GM19324 (cell line): ENCODE data around the gene FNDC7.
"Not testable (repeated sequence)": the region's sequence is repeated elsewhere in the genome, so short reads cannot be mapped to it uniquely, and the experiment has no call there.

Experiments used
- ATAC-seq: cut with Tn5 transposase; IDR thresholded peaks from one replicate; pipeline ENCODE4 v1.9.1; 2021; ENCODE audit warnings: mild to moderate bottlenecking, moderate library complexity; ENCODE audit not compliant: unreplicated experiment, low FRiP score

The FNDC7 gene

DNA sequence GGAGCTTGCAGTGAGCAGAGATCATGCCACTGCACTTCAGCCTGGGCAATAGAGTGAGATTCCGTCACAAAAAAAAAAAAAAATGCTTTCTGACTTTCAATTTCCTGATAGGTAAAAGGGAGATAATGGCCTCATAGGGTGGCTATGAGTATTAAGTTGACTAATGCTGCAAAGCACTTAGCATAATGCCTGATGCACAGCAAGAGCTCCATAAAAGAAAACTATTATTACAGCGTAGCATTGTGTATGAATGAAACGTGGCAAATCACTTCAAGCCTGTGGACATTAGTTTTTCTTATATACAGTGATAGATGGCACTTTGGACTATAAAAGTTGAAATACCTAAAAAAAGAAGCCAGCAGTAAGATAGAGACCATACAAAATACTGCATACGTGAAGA is 16.8 kb downstream of the FNDC7 start:
- no peak for ATAC-seq

DNA sequence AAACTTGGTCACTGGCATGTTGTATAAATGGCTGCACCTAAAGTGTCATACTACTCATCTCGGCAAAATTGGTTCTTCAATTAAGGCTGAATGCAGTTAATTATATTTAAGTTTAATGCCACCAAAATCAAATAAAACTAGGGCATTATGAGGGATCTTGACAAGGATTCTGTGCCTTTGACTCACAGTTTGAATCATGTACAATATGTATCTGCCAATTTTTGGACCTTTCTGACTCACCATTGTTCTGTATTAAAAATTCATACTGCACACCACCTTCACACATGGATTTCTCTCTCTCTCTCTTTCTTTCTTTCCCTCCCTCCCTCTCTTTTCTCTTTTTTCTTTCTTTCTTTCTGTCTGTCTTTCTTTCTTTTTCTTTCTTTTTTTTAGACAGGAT is 19.7 kb downstream of the FNDC7 start:
- no peak for ATAC-seq

DNA sequence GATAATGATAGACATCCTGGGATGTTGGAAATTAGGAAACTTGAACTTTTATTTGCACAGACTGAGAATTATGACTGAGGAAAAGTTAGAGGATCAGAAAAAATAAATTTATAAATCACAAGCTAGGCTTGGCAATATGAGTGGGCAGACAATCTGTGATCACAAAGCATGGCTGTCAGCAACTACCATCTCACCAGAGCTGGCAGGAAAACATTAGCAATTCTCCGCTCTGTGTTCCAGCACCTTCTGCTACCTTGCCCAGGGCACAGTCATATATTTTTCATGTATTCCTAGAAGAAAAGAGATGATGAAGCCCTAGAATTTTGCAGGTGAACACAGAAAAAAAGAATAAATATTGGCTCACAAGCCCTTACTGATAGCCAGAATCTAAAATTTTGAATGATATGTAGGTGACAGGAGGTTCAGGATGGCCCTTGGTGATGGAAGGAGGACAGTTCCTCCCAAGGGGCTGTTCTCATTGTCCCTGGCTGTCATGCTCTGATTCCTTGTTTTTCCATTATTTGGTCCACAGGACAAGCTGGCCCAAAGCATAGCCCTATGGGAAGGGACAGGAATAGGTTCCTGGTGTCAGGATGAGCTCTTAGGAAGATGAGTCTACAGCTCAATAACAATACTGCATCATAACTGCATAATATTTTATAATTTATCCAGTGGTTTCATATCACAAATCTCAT is 21.6 kb downstream of the FNDC7 start:
- no peak for ATAC-seq

DNA sequence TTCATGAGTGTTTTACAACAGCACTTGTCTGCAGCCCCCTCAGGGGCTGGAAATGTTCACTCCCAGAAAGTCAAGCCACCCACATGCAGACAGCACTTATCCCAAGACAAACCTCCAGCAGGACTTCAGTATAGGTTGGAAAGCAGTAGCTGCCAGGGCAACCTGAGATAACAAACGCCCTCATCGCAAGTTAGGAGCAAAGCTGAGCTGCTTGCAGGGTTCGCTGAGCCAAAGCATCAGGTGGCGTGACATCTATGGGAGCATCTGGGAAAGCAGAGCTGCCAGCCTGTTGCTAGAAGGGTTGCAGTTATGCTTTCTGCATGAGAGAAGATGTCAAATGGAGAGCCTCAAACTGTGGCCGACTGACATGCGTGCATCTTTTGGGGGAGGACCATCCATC is 29.5 kb downstream of the FNDC7 start:
- ATAC-seq, result no peak

DNA sequence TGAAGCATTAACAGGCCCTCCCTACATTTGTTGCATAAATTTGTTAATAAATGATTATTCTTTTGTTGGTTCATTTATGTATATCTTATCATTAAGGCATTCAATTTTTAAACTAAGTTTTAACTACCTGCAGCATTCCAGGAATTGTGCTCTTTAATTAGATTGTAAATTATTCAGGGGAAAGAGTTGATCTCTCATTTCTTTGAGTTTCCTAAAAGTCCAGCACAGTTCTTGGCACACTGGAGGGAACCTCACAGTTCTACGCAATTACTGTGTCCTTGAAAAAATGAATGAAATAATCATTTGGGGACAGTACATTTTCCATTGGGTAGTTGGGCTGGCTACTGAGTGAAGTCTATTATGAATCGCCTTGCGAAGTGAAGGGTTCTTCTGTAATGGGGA is 33.3 kb downstream of the FNDC7 start:
- ATAC-seq, result no peak

DNA sequence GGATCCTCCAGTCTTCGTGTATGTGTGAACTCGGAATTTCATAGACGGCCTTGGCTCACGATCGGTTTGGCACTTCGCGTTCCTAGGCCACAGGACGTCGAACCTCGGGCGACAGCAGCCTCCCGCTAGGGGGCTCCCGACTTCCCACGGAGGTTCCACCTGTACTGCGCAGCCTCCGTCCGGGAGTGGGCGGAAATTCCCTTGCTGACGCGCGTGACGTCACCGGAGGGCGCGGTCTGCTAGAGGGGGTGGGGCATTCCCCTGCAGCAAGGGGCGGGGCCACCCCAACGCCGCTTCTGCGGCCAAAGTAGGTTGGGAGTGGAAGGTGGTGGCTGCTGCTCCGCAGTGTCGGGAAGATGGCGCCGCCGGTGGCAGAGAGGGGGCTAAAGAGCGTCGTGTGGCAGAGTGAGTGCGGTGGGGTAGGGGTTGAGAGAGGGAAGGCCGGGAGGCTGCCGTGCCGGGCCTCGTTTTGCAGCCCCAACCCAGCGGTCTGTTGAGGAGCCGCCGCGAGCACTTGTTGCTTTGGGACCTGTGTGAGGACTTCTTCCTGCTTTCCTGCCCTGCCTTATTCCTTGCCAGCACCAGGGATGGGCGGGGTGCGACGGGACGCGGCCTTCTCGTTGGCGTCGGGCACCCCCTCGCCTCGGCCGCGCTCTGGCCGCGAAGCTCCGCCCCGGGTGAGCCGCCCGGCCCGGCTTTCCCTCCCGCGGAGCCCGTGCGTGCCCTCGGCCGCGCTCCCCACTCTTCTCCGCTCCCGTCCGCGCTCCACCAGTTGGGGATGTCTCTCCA is 33.9 kb downstream of the FNDC7 start, which contains the start of gene STXBP3:
Gene STXBP3, plus strand, starts transcription at position 293 of the 789 bp plus-strand sequence. Its CDS starts 64 bp downstream, at position 357.
- peak; percentile 97 for ATAC-seq

DNA sequence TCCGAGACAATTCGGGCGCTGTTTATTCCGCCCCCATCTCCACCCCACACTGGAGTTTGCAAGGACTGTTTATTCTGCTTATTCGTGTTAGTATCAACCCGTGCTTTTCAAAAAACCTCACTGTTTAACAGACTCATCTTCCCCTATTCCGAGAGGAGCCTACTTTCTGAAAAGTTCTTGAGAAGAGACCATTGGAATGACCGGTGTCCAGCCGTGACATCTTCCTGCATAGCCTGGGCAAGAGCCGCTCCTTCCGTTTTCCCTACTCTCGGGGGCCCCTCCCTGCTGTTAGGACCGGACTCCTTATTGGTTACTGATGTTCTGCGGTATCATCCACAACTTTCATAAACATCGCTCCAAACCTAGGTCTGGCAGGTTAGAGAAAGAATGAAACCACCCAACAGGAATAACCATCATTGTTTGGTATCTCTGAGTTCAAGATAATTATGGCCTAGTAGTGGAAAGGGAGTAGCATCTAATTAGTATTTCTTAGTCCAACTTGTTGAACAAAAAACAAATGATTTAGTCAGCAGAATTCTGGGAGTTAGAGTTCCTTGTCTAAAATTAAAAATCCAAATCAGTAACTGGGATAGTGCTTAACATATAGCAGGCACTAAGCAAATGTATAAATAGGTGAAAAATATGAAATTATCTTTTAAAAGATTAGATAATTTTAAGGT is 34.6 kb downstream of the FNDC7 start:
- peak; percentile 8 for ATAC-seq

DNA sequence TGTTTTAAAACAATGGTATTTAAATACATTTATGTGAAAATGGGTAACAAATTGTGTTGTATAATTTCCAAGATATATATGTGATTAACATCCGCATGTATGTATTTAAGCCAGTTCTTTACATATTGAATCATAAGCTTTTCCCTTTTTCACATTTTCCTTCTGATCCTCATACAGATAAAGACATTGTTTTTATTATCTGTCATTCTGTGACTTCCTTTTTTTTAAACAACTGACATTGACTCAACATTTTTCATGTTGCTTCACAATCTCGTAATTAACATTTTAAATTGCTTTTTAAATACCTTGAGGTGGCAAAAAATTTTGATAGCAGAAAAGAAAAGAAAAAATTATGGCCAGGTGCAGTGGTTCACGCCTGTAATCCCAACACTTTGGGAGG is 35.2 kb downstream of the FNDC7 start:
- ATAC-seq, result no peak

DNA sequence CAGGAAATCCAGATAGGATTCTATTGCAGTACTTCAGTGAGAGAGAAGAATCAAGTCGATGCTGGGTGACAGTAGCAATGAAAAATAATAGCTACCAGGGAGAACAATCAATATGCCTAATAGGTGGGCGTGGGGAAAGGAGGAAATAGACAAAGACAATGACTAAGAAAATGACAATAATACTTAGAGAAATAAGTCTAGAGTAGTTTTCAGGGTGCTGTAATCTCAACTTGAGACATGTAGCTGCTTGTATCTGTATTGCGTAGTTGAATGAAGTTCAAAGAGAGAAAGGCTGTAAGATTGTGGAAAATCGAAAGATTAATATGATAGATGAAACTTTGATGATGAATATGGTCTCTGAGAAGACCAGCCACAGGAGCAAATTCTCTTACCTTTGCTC is 36.4 kb downstream of the FNDC7 start:
- no peak for ATAC-seq

DNA sequence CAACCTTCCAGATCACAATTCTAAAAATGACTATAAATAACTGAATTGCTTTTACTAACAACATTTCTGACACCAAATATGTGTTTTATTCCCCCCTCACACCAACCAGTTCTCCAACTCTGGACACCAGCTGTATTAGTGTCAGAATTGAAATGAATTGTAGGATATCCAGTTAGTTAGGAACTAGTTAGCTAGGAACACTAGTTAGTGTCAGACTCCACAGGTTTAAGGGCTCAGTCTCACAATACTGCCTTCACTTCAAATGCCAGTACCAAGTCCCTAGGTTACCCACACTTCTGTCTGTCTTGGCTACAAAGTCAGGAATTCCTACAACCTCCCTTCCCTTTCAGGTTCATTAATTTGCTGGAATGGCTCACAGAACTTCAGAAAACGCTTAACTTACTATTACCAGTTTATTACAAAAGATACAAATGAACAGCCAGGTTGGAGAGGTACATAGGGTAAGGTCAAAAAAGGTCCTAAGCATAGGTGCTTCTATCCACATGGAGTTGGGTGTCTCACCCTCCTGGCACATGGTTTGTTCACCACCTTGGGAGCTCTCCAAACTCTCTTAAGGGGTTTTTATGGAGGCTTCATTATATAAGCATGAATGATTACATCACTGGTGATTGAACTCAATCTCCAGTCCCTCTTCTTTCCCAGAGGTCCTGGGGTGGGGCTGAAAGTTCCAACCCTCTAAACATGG is 37.9 kb downstream of the FNDC7 start:
- ATAC-seq, result no peak

DNA sequence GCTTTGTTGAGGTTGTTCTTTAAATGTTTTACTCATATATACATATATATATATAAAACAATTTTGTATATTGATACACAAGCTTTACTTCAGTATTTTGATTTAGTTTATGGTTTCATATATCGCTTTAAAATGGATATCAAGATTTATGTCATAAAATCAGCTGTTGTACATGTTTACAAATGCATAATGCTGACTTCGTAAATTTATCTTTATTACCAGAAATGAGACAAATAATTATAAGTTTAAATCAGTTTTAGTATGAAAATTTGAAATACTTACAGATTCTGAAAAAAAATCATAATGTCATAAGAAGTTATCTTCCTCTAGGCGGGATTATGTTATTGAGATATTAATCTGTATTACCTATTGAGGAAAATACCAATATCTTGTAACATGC is 40.7 kb downstream of the FNDC7 start:
- ATAC-seq, result no peak

DNA sequence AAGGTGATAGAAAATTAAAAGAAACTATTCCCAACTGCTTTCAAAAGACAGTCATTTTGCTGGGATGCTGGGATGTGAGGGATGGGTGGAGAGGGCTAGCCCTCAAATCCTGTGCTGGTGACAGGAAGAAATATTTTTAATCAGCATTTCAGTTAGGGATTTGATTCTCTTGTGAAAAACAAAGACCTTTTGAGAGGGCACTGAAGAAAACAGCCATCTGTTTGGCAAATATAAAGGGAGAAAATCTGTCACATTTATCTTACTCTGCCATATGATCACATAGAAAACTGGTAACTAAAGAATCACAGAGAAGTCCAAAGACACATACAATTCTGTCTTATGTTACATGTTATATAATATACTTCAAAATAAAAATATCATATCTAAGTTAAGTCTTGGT is 46.1 kb downstream of the FNDC7 start:
- no peak for ATAC-seq

DNA sequence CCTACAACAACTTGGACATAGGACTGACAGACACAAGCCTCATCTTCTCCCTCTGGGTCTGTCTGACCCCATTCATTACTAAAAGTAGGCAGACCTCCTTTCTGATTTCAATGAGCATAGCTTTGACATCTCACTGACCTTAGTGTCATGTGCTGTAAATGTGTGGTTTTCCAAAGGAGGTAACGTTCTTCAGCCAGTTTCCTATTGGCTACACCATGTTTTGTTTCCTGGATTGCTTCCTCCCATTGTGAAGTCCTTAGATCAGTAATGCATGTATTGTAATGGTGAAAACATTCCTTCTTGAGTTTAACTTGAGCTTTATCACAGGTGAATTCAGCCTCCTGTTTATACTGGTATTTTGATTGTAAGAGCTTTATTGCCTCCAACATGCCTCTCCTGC is 54.4 kb downstream of the FNDC7 start:
- no peak for ATAC-seq

DNA sequence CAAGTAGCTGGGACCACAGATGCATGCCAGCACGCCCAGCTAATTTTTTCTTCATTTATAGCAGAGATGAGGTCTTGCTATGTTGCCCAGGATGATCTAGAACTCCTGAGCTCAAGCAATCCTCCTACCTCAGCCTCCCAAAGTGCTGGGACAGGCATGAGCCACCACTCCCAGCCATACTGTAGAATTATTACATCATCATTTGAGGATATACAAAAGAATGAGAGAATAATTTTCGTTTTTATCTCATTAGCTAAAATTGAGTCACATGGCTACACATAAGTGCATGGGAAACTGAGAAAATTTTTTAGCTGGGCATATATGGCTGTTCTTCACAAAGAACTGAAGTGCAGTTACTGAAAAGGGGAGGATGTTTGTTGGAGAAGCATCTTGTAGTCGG is 55.0 kb downstream of the FNDC7 start:
- no peak for ATAC-seq

DNA sequence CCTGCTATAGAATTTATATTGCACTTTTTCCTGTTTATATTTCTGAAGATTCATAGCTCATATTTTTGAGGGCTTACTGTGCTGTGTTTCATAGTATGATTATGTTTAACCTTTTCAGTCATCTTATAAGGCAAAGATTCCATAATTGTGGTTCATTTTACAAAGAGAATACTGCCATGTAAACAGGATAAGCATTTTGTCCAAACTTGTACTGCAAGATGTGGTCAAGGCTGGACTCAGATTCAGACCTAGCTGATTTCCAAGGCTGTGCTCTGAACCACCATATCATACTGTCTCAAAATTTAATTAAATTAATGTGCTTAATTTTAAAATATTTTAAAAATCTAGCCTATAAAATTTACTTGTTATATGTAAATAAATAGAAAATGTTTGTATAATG is 65.1 kb downstream of the FNDC7 start:
- no peak for ATAC-seq

DNA sequence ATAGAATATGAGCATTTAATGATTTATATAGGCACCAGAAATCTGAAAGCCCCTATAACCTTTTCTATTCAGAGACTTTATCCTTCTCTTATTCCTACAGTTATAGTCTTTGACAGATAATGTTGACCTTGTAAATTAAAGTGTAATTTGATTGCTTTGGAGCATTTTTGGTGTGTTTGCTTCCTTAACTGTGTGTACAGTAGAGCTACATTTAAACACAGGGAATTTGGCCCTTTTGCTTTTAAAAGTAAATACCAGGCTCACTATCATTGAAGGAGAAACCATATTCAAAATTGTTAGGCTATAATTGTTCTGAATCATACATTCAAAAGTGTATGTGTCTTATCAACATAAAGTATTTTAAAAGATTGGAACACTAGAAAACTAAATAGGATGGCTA is 66.7 kb downstream of the FNDC7 start:
- no peak for ATAC-seq

DNA sequence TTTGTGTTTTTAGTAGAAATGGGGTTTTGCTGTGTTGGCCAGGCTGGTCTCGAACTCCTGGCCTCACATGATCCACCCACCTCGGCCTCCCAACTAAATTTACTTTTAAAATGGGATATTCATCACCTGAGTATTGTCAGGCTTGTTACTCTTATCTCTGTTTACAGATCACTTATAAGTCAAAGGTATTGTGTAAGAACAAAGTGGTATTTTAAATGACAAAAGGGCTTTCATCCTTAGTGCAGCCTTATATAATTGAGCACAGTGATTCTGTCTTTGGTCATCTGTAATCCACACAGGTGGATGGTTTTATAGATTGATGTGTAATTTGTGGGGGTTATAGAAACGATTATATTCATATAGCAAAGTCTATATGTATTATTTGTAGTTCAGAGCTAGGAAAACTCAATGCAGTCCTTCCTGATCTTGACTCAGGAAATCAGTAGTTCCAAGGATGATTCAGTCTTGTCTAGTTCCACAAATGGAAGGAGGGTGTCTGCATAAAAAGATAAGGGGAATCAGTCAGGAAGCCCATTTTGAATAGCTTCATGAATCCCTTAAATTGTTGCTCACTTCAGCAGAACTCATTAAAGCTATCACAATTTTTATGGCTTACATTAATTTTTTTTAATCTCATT is 68.3 kb downstream of the FNDC7 start:
- ATAC-seq, result no peak

DNA sequence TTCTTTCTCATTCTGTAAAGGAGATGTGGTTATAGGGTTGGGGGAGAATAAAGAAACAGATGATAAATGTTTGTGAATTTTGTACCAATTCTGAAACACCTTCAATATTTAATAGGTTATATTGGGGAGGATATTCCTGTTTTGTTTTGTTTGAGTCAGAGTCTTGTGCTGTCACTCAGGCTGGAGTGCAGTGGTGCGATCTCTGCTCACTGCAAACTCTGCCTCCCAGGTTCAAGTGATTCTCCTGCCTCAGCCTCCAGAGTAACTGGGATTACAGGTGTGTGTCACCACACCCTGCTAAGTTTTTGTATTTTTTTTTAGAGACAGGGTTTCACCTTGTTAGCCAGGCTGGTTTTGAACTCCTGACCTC is 68.9 kb downstream of the FNDC7 start:
- ATAC-seq, result not testable (repeated sequence)

DNA sequence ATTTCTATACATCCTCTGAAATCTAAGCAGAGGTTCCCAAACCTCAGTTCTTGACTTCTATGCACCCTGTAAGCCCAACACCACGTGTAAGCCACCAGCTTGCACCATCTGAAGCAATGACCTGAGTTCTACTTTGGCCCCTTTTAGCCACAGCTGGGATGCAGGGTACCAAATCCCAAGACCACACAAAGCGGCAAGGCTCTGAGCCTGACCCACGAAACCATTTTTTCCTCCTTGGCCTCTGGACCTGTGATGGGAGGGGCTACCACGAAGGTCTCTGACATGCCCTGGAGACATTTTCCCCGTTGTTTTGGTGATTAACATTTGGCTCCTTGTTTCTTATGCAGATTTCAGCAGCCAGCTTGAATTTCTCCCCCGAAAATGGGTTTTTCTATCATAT is 72.6 kb downstream of the FNDC7 start:
- no peak for ATAC-seq

DNA sequence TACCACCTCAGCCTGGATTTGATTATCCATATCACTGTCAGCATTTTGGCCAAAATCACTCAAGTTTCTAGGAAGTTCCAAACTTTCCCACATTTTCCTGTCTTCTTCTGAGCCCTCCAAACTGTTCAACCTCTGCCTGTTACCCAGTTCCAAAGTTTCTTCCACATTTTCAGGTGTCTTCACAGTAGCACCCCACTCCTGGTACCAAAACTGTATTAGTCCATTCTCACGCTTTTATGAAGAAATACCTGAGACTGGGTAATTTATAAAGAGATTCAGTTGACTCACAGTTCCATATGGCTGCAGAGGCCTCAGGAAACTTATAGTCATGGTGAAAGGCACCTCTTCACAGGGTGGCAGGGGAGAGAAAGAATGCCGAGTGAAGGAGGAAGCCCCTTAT is 73.2 kb downstream of the FNDC7 start:
- ATAC-seq, result no peak

DNA sequence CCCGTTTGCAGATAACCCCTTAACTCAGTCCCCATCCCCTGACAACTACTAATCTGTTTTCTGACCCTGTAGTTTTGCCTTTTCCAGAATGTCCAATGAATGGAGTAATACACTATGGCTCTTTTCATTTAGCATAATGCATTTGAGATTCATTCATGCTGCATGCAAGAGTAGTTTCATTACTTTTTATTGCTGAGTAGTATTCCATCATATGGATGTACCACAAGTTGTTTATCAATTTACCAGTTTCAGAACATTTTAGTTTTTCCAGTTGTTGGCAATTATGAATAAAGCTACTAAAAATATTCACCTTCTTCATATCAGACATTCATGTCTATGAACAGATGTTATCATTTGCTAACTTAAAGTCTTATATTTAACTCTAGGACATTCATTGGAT is 79.1 kb downstream of the FNDC7 start:
- ATAC-seq, result no peak
